Inflammatory macrophage (primary cell): ENCODE data around the gene NRN1L.
"Not testable (repeated sequence)": the region's sequence is repeated elsewhere in the genome, so short reads cannot be mapped to it uniquely, and the experiment has no call there.

ENCODE experiments used
- DNase-seq, 2 donors: peaks; one replicate each; pipeline ENCODE4 v3.0.0-alpha.2; 2020 to 2022
- total RNA-seq, 18 experiments: gene quantifications; one replicate each; lab custom pipeline; 2026; ENCODE audit warnings: mixed read lengths in 6 of 18, inconsistent platforms in 2 of 18; lab: John Stamatoyannopoulos, UW

Gene NRN1L
- 0 to 0.07 (median 0) reads per million in 18 experiments for total RNA-seq

DNA sequence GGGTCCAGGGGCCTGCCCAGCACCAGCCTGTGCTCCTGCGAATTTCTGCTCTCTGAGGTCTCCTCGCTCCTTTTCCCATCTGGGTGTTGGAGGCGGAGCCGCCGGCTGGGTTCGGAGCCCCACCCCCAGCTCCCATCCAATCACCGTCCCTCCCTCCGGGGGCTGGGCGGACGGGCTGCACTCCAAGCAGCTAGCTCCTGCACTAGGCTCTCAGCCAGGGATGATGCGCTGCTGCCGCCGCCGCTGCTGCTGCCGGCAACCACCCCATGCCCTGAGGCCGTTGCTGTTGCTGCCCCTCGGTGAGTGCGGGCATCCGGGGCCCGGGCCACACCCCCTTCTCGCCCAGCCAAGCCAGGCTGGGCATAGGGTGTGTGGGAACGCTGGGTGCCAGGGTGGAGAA is at the start of gene NRN1L:
NRN1L (plus strand) TSS at position 202 of the 400 bp plus-strand sequence; CDS start at position 221, 19 bp downstream.
- no peak for DNase-seq

DNA sequence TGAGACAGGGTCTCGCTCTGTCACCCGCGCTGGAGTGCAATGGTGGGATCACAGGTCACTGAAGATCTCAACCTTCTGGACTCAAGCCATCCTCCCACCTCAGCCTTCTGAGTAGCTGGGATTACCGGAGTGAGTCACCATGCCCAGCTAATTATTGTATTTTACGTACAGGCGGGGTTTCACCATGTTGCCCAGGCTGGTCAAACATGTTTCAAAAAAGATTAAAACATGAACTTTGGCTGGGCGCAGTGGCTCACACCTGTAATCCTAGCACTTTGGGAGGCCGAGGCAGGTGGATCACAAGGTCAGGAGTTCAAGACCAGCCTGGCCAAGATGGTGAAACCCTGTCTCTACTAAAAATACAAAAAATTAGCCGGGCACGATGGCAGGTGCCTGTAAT is 47.5 kb upstream of the NRN1L start:
- DNase-seq: not testable (repeated sequence)

DNA sequence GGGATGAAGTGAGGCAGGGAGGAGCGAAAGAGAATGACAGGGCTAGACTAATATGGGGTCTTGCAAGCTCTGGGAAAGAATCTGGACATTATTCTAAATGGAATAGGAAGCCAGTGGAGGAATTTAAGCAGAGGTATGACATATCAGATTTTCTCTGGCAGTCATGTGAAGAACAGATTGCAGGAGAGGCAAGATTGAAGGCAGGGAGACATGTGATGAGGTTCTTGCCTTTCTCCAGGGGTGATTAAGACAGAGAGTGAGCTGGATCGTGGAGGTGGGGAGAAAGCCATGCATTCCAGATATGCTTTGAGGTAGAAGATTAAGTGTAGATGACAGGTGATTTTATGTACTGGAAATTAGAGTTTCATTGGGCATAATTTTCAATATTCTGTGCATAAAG is 46.9 kb upstream of the NRN1L start:
- DNase-seq: no peak

GRCh38 chr16:67841198-67841815 is 43.4 kb upstream of the NRN1L start:
- no peak for DNase-seq

GRCh38 chr16:67841816-67842508 is 42.7 kb upstream of the NRN1L start, which contains the start of gene THAP11:
TSS of gene THAP11 (plus strand) at chr16:67842320. CDS start at chr16:67842555, 235 bp downstream.
- DNase-seq: peak; percentile 96 to 97

DNA sequence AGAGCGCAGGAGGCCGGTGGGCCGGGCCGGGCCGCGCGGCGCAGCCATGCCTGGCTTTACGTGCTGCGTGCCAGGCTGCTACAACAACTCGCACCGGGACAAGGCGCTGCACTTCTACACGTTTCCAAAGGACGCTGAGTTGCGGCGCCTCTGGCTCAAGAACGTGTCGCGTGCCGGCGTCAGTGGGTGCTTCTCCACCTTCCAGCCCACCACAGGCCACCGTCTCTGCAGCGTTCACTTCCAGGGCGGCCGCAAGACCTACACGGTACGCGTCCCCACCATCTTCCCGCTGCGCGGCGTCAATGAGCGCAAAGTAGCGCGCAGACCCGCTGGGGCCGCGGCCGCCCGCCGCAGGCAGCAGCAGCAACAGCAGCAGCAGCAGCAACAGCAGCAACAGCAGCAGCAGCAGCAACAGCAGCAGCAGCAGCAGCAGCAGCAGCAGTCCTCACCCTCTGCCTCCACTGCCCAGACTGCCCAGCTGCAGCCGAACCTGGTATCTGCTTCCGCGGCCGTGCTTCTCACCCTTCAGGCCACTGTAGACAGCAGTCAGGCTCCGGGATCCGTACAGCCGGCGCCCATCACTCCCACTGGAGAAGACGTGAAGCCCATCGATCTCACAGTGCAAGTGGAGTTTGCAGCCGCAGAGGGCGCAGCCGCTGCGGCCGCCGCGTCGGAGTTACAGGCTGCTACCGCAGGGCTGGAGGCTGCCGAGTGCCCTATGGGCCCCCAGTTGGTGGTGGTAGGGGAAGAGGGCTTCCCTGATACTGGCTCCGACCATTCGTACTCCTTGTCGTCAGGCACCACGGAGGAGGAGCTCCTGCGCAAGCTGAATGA is 42.0 kb upstream of the NRN1L start:
- peak; percentile 35 to 71 for DNase-seq

GRCh38 chr16:67843343-67843765 is 41.3 kb upstream of the NRN1L start:
- DNase-seq: no peak

- no peak for DNase-seq
Observed at GRCh38 chr16:67844497-67844896, 40.2 kb upstream of the NRN1L start.

DNA sequence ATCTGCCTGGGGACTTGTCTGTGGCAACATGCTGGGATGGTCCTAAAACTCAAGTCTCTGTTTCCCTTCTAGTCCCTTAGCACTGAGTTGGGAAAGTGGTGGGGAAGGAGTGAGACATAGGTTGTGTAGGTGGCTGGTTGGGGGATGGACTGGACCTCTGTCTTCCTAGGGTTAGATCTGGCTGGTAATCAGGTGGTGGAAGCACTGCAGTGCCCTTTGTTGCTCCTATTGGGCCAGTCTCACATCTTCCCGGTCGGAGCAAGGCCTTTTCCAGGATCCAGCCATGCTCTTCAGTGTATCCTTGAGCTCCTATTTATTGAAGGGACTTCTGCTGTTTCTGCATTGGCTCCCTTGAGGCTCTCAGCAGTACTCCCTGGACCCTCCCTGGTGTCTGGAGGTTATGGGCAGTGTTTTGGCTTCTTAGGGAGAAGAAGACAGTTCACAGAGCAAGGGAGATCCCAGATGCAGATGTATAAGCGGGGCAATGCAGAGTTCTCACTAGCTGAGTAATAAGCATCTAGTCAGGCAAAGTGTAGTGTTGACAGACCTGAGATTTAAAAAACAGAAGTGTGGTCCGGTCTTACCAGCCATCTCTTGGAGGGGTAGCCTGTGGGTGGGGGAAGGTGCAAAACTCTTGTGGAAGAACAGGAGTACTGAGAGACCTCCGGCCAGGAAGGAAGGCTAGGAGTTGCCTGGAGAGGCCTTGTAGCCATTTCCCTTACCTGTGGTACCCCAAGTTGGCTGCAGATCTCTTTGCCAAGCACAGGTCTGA is 39.2 kb upstream of the NRN1L start:
- peak; percentile 29 to 50 for DNase-seq

- no peak for DNase-seq
Observed at GRCh38 chr16:67846063-67846319, 38.7 kb upstream of the NRN1L start.

- peak; percentile 94 to 95 for DNase-seq
Observed at GRCh38 chr16:67846320-67847063, 38.2 kb upstream of the NRN1L start, which contains the start of gene NUTF2. TSS of gene NUTF2 (plus strand) at chr16:67846933. CDS start at chr16:67865131, 18,198 bp downstream.

DNA sequence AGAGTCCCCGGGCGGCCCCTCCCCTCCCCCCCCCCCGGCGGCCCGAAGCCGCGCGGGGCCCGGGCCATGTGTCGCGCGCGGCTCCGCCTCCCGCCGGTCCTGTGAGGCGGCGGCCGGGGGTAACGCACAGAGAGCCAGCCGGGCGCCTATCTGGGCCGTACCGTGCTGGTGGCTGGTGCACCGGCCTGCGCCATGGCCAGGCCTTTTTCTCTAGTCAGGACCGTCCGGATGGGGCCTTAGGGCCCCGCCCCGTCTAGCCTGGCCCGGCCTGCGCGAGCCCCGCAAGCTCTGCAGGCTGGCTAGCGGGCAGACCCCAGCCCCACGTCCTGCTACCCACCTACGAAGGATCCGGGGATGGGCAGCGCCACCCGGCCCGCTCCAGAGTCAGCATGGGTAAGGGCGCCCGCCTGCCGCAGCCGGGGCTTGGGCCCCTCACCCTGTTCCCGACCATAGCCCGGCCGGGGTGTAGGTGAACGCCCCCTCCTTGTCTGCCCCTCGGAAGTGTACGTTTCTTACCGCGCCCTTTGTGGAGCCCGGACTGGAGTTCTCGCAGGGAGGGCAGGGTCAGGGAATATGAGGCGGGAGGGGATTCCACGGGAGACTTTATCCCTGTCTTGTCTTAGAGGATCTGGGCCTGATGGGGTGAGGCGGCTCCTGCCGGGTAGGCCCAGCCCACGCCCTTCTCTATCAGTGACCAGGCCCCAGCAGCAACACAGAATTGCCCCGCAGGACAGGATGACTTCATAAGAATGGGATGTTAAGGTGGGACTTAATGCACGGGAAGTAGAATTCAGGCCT is 37.4 kb upstream of the NRN1L start, which contains the start of gene CENPT:
CENPT (minus strand) TSS at position 630 of the 798 bp plus-strand sequence. CDS start 13,834 bp downstream, outside the sequence.
- peak; percentile 36 to 72 for DNase-seq

DNA sequence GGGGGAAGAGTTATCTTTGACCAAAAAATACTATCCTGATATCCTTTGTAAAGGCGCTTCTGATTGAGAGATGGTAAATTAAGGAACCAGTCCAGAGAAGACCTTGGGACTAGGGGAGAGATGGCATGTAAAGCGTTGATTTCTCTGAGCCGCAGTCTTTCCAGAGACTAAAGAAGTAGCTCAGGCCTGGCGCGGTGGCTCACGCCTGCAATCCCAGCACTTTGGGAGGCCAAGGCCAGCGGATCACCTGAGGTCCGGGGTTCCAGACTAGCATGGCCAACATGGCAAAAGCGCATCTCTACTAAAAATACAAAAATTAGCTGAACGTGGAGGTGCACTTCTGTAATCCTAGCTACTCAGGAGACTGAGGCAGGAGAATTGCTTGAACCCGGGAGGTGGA is 36.6 kb upstream of the NRN1L start:
- DNase-seq: no peak

GRCh38 chr16:67853670-67854069 is 31.0 kb upstream of the NRN1L start:
- DNase-seq: no peak

- DNase-seq: no peak
Observed at GRCh38 chr16:67855789-67856188, 28.9 kb upstream of the NRN1L start.

DNA sequence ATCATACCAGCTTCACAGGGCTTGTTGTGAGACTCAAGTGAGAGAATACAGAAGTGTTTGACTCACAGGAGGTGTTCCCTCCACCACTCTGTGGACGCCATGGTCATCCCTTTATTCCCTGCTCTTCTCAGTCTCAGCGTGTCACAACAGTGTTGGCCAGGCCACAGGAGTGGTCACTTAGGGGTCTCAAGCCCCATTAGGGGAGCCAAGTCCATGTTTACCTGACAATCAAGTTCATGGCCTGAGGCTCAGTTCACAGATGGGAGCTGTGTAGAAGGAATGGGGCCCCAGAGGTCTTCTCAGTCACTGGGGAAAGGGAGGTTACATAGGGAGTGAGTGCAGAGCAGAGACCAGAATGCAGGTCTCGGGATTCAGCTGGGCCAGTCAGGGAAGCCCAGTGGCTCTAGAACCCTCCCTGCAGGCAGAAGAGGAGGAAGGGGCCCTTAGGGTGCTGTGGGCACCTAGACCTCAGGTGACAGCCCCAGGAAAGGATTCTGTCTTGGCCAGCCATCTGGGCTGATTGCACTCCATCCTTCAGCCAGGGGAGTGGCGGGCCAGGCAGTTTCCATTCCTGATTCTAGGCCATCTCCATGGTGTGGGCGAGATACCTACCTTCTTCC is 27.6 kb upstream of the NRN1L start:
- no peak for DNase-seq

DNA sequence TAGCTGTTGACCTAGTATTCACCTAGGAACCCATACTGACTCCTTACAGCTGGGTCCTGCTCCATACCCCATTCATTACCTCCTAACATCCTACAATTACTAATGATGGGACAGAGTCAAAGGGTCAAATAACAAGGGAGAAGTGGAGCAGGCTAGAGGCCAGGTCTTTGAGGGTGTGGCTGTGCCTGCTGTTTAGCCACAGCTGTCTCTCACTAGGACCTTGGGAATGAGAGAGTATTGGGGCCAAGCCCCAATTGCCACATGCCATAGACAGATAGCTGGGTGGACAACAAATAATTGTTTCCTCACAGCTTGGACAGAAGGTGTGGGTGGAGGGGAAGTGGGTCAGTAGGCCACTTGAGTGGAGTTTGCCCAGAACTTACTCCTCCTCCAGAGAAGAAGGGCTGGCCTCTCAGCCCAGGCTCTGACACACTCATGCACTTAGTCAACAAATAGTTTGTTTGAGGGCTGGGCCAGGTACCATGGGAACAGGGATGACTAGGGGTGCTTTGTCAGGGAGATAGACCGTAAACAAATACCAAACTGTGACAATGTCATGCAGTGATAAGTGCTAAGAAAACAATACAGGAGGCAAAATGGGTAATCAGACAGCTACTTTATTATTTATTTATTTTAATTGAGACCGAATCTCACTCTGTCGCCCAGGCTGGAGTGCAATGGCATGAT is 27.0 kb upstream of the NRN1L start:
- DNase-seq: peak; percentile 97

DNA sequence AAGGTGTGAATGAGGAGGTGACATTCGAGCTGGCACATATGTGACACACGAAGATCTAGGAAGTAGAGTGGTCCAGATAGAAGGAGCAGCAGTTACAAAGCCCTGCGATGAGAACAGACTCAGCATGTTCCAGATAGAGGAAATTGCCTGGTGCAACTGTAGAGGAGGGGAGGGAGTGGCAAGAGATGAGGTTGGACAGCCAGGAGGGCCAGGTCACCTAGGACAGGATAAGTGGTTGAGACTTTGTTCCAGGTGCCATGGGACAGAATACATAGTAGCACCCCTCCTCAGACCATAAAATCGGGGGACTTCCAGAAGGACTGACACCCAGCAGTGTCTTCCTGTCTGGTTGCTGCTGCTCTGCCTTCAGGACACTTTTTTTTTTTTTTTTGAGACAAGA is 26.2 kb upstream of the NRN1L start:
- peak; percentile 31 to 51 for DNase-seq

GRCh38 chr16:67860589-67861398 is 23.9 kb upstream of the NRN1L start:
- DNase-seq: peak; percentile 20 to 30
